ENCODE measurements around the gene KIAA0753.

GRCh38 chr17:6633263-6633662, 7.2 kb downstream of the KIAA0753 start:
- TF ChIP-seq ZZZ3 (CRISPR knock-in tag; IDR thresholded peaks at IDR 0.05; ENCODE audit: borderline replicate concordance) = no peak
- TF ChIP-seq SMC3 (IDR thresholded peaks at IDR 0.05; ENCODE audit: low read length) = no peak
- TF ChIP-seq CHD2 (IDR thresholded peaks at IDR 0.05; ENCODE audit: low read depth, low read length) = no peak
- TF ChIP-seq CTCF (CRISPR knock-in tag; IDR thresholded peaks at IDR 0.05) = no peak
- no peak for TF ChIP-seq CEBPZ (IDR thresholded peaks at IDR 0.05; ENCODE audit: low read length)
- no peak for TF ChIP-seq CBX5 (CRISPR knock-in tag; IDR thresholded peaks at IDR 0.05; ENCODE audit: borderline replicate concordance)
- no peak for TF ChIP-seq ZNF121 (CRISPR knock-in tag; IDR thresholded peaks at IDR 0.05)
- TF ChIP-seq ZNF230 (CRISPR knock-in tag; IDR thresholded peaks at IDR 0.05) = no peak
- TF ChIP-seq NR3C1 (CRISPR knock-in tag; IDR thresholded peaks at IDR 0.05) = no peak
- no peak for TF ChIP-seq RBAK (CRISPR knock-in tag; IDR thresholded peaks at IDR 0.05)
